Measurements from ENCODE around the gene AAK1. TPM values are rescaled to one million over a fixed set of nuclear protein-coding genes. Genes with fewer than 3 reads are reported as not detected.

AAK1 gene
- total RNA-seq, 1 experiment from 2014 or later: 30.6 TPM

GRCh38 chr2:69637923-69638322, 5.6 kb downstream of the AAK1 start:
- Histone ChIP-seq H4K8ac (replicated peaks; ENCODE audit: insufficient read length, low read depth, low read length) (no peak overlapping the region), H2BK12ac (ENCODE audit: insufficient read length, low read depth, low read length) (no peak overlapping the region), H2BK120ac (ENCODE audit: low read depth, low read length, poor library complexity, severe bottlenecking) (no peak overlapping the region), H2AFZ (ENCODE audit: low read length) (no peak overlapping the region), H2BK20ac (ENCODE audit: low read depth, low read length, poor library complexity, severe bottlenecking) (no peak overlapping the region), H3K9me3 (ENCODE audit: control insufficient read depth, low read depth, low read length) (no peaks in the 10 kb centered on the region), H3K4ac (ENCODE audit: low read depth, low read length) (no peak overlapping the region), H3K23ac (ENCODE audit: insufficient read length, low read depth, low read length) (no peak overlapping the region), H3K9ac (ENCODE audit: extremely low read depth, insufficient read length, low read length) (no peak overlapping the region), H4K91ac (ENCODE audit: insufficient read length, low read depth, low read length) (no peak overlapping the region), H3K79me1 (ENCODE audit: insufficient read depth, low read depth, low read length, poor library complexity, severe bottlenecking) (peaks cover 6% of the 10 kb centered on the region), H3K14ac (ENCODE audit: insufficient read depth, low read length) (no peak overlapping the region), H3K56ac (ENCODE audit: insufficient read length, low read depth, low read length) (no peak overlapping the region), H3K27me3 (ENCODE audit: insufficient read depth, low read length) (no peaks in the 10 kb centered on the region), H2AK5ac (ENCODE audit: insufficient read length, low read length) (no peak overlapping the region), H3K79me2 (ENCODE audit: insufficient read depth, low read length) (peaks cover 10% of the 10 kb centered on the region; the same call in 1 of the 2 replicates), H3K27ac (ENCODE audit: insufficient read length, low read depth, low read length) (no peak overlapping the region), H4K5ac (ENCODE audit: insufficient read length, low read depth, low read length) (no peak overlapping the region), H2BK15ac (ENCODE audit: low read depth, low read length) (no peak overlapping the region), H3T11ph (ENCODE audit: low read length) (no peak overlapping the region), H4K20me1 (ENCODE audit: control insufficient read depth, insufficient read depth, insufficient read length) (no peaks in the 10 kb centered on the region), H3K4me1 (ENCODE audit: insufficient read depth, low read length) (no peaks in the 10 kb centered on the region; the same call in none of the 2 replicates), H3K18ac (ENCODE audit: insufficient read length, low read depth, low read length) (no peak overlapping the region), H3K4me2 (ENCODE audit: insufficient read depth, insufficient read length, low read length) (no peak overlapping the region), H2BK5ac (ENCODE audit: insufficient read length, low read length) (no peak overlapping the region), H3K23me2 (ENCODE audit: insufficient read length, low read depth, low read length, poor library complexity, severe bottlenecking) (peaks cover 11% of the 10 kb centered on the region)
- Mint-ChIP-seq H3K36me3 (ENCODE audit: insufficient read depth in 1 of 3, low read depth in 3 of 3) (peaks cover 0 to 5% (median 0%) of the 10 kb centered on the region in 3 experiments; a peak in 3 of 7 replicates), H3K27me3 (ENCODE audit: low read depth) (no peaks in the 10 kb centered on the region), H3K4me1 (peaks cover 38 to 44% of the 10 kb centered on the region in 2 experiments), H3K4me3 (no peak overlapping the region; a peak in 1 of 5 replicates), H3K9me3 (no peaks in the 10 kb centered on the region), H3K27ac (peak overlapping the region in 1 of 3 experiments; percentile 35; a peak in 2 of 7 replicates)
- no peak for DNase-seq
- WGBS (ENCODE audit: extremely low coverage, insufficient read length, low lambda C conversion rate): no CpG with 5 or more reads among the region's 3 CpGs
- no peak for TF ChIP-seq CTCF (conservative IDR thresholded peaks at IDR 0.05)
